Measurements from ENCODE around the gene MYH8. TPM values are rescaled to one million over a fixed set of nuclear protein-coding genes. Genes with fewer than 3 reads are reported as not detected.

MYH8 gene
- total RNA-seq, 4 donors from 2014 or later = not detected

GRCh38 chr17:10372906-10373305 lies 48.8 kb downstream of the MYH8 start, which contains the start of gene MYH13:
MYH13 (minus strand) TSS chr17:10373006; CDS start chr17:10364530, 8,476 bp downstream.
- no peaks in the 10 kb centered on the region for H3K36me3 ChIP-seq
- no peak within 1 kb of the TSS for H3K4me3 ChIP-seq
- H3K4me1 ChIP-seq = no peaks in the 10 kb centered on the region
- DNase-seq (ENCODE audit: extremely low spot score) = no peak
- WGBS = 73% methylated on average over 5 of the region's 5 CpGs
- H3K9me3 ChIP-seq = no peaks in the 10 kb centered on the region
- H3K27ac ChIP-seq (replicated peaks in 1 of 4) = no peak within 1 kb of the TSS
- H3K27me3 ChIP-seq = no peaks in the 10 kb centered on the region
- no peak for TF ChIP-seq CTCF (IDR thresholded peaks at IDR 0.05)
- no peak for TF ChIP-seq POLR2A (IDR thresholded peaks at IDR 0.05; ENCODE audit: low read depth)
- TF ChIP-seq EP300 (IDR thresholded peaks at IDR 0.05) = no peak
- TF ChIP-seq POLR2AphosphoS5 (IDR thresholded peaks at IDR 0.05) = no peak
- intact Hi-C loops (cut with DNase I) = no loop called here

DNA sequence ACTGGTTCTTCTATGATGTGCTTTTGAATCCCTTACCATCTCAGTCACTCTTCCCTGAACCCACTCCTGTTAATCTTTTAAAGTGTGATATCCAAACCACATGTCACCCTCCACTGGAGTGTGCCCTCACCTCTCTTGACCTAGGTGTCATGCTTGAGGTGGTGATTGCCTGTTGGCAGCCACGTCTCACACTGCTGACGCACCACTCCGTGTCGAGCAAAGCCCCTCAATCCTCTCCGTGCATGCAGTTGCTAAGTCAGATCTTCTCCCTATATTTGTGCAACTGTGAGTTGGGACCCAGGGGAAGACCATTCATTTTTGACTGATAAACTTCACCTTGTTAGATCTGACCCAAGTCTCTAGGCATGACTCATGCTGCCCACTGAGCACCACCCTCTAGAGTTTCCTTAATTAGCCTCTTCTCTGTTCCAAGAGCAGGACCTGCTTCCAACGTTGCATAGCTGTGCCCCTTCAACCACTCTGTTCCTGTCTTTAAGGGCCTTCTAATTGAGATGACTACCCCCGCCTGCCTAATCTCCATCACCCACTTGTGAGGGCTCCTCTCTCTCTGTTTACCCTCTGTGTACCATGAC lies 51.6 kb downstream of the MYH8 start:
- H3K27me3 ChIP-seq = no peaks in the 10 kb centered on the region
- DNase-seq (ENCODE audit: extremely low spot score) = no peak
- no peaks in the 10 kb centered on the region for H3K9me3 ChIP-seq
- H3K4me1 ChIP-seq = no peaks in the 10 kb centered on the region
- intact Hi-C loops (cut with DNase I) = no loop called here
- H3K4me3 ChIP-seq = no peak overlapping the region
- no peaks in the 10 kb centered on the region for H3K36me3 ChIP-seq
- WGBS = 77% methylated on average over 7 of the region's 7 CpGs
- no peak for TF ChIP-seq CTCF (IDR thresholded peaks at IDR 0.05)
- TF ChIP-seq POLR2A (IDR thresholded peaks at IDR 0.05; ENCODE audit: low read depth) = no peak
- no peak for TF ChIP-seq POLR2AphosphoS5 (IDR thresholded peaks at IDR 0.05)
- TF ChIP-seq EP300 (IDR thresholded peaks at IDR 0.05) = no peak
- no peak overlapping the region for H3K27ac ChIP-seq (replicated peaks in 1 of 4)

- H3K27me3 ChIP-seq = no peaks in the 10 kb centered on the region
- no peak for DNase-seq (ENCODE audit: extremely low spot score)
- intact Hi-C loops (cut with DNase I) = no loop called here
Observed at GRCh38 chr17:10369239-10369638, 52.5 kb downstream of the MYH8 start.

GRCh38 chr17:10368561-10368960 lies 53.2 kb downstream of the MYH8 start:
- intact Hi-C loops (cut with DNase I) = no loop called here
- H3K9me3 ChIP-seq = no peaks in the 10 kb centered on the region
- TF ChIP-seq EP300 (IDR thresholded peaks at IDR 0.05) (no peak), CTCF (IDR thresholded peaks at IDR 0.05) (no peak), POLR2AphosphoS5 (IDR thresholded peaks at IDR 0.05) (no peak), POLR2A (IDR thresholded peaks at IDR 0.05; ENCODE audit: low read depth) (no peak)
- H3K27me3 ChIP-seq = no peaks in the 10 kb centered on the region
- DNase-seq (ENCODE audit: extremely low spot score) = no peak
- 93% methylated on average over 3 of the region's 3 CpGs for WGBS
- no peak overlapping the region for H3K27ac ChIP-seq (replicated peaks in 1 of 4)
- H3K4me1 ChIP-seq = no peaks in the 10 kb centered on the region
- no peak overlapping the region for H3K4me3 ChIP-seq
- no peaks in the 10 kb centered on the region for H3K36me3 ChIP-seq

More at GRCh38 chr17:10369239-10369638, 52.5 kb downstream of the MYH8 start:
- Histone ChIP-seq H3K36me3 (no peaks in the 10 kb centered on the region), H3K27ac (replicated peaks in 1 of 4) (no peak overlapping the region), H3K4me1 (no peaks in the 10 kb centered on the region), H3K4me3 (no peak overlapping the region), H3K9me3 (no peaks in the 10 kb centered on the region)
- WGBS = 80% methylated on average over 1 of the region's 1 CpG
- TF ChIP-seq POLR2AphosphoS5 (IDR thresholded peaks at IDR 0.05) = no peak
- TF ChIP-seq CTCF (IDR thresholded peaks at IDR 0.05) = no peak
- no peak for TF ChIP-seq EP300 (IDR thresholded peaks at IDR 0.05)
- TF ChIP-seq POLR2A (IDR thresholded peaks at IDR 0.05; ENCODE audit: low read depth) = no peak

GRCh38 chr17:10360578-10360977 lies 61.2 kb downstream of the MYH8 start:
- intact Hi-C loops (cut with DNase I) = no loop called here
- Histone ChIP-seq H3K4me1 (no peaks in the 10 kb centered on the region), H3K36me3 (no peaks in the 10 kb centered on the region), H3K4me3 (no peak overlapping the region), H3K9me3 (no peaks in the 10 kb centered on the region), H3K27ac (replicated peaks in 1 of 4) (no peak overlapping the region), H3K27me3 (peaks cover 0 to 14% (median 0%) of the 10 kb centered on the region in 4 donors)
- TF ChIP-seq EP300 (IDR thresholded peaks at IDR 0.05) = no peak
- no peak for TF ChIP-seq POLR2AphosphoS5 (IDR thresholded peaks at IDR 0.05)
- no peak for TF ChIP-seq POLR2A (IDR thresholded peaks at IDR 0.05; ENCODE audit: low read depth)
- no peak for TF ChIP-seq CTCF (IDR thresholded peaks at IDR 0.05)
- no peak for DNase-seq (ENCODE audit: extremely low spot score)
